Left lobe of liver (tissue), 2 donors: ENCODE measurements around the gene RNF151. TPM values are rescaled to one million over a fixed set of nuclear protein-coding genes. Genes with fewer than 3 reads are reported as not detected.
A peak's percentile ranks its signal among the peaks of the same experiment; 100 is the strongest.
"Not testable (repeated sequence)": the region's sequence is repeated elsewhere in the genome, so short reads cannot be mapped to it uniquely, and the experiment has no call there.

Source experiments
- ATAC-seq: fragments of 200-7000 bp; cut with Tn5 transposase; one replicate; pipeline ENCODE4 v1.9.1; 2020; ENCODE audit warnings: mild to moderate bottlenecking, moderate library complexity
- DNase-seq: peaks from one replicate; pipeline ENCODE4 v3.0.0-alpha.2; 2020; ENCODE audit warnings: low spot score
- total RNA-seq: library from RNA; stranded (reverse); gene quantifications from one replicate; pipeline ENCODE4 v1.2.1, GENCODE V29; 2021
- donor health status: DM: no; HTN: no; CAD: no; lungs with moderate emphysema.
- donor health status: DM: no; HTN: yes; CAD: no.

Gene RNF151, protein sequence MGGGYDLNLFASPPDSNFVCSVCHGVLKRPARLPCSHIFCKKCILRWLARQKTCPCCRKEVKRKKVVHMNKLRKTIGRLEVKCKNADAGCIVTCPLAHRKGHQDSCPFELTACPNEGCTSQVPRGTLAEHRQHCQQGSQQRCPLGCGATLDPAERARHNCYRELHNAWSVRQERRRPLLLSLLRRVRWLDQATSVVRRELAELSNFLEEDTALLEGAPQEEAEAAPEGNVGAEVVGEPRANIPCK
- total RNA-seq = not detected

DNA sequence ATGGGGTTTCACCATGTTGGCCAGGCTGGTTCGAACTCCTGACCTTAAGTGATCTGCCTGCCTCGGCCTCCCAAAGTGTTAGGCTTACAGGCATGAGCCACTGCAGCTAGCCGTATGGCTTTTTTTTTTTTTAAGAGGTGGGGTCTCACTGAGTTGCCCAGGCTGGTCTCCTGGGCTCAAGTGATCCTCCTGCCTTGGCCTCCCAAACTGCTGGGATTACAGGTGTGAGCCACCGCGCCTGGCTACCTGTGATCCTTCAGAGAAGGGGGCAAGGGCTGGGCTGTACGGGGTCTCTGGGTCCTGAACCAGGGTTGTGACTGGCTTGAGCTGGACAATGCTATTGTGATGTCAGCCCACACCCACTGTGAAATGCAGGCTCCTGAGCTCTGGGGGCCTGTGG lies at the start of gene RNF151:
Gene RNF151, plus strand, starts transcription at position 397 of the 400 bp plus-strand sequence. CDS start 26 bp downstream, outside the sequence.
- DNase-seq = no peak

DNA sequence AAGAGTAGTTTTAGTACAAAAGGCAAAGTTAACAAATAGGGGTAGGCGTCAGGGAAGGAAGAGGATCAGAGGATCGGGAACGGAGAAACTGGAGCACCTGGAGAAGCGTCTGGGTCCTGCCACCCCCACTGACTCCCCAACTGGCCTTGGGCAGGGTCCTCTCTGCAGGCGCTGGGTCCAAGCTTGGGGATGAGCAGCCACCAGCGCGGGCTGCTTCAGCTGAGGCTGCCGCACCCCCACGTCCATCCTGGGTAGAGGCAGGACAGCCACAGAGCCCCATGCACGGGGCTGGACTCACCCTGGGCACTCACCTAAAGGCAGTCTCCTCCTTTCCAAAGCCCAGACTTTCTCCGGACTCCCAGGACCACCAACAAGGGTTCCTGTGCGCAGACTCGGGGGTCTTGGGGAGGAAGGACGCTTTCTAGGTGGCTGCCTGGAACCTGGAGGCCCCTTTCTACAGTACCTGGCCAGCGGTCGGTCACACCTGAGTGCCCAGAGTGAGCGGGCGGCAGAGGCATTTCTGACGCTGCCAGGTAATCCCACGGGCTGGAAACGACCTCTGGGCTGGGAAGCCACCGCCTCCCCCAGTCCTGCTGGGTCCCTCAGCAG lies 49.5 kb upstream of the RNF151 start:
- DNase-seq (no peak), ATAC-seq (no peak)

More for the DNA sequence above, at the start of gene RNF151:
- no peak for ATAC-seq

DNA sequence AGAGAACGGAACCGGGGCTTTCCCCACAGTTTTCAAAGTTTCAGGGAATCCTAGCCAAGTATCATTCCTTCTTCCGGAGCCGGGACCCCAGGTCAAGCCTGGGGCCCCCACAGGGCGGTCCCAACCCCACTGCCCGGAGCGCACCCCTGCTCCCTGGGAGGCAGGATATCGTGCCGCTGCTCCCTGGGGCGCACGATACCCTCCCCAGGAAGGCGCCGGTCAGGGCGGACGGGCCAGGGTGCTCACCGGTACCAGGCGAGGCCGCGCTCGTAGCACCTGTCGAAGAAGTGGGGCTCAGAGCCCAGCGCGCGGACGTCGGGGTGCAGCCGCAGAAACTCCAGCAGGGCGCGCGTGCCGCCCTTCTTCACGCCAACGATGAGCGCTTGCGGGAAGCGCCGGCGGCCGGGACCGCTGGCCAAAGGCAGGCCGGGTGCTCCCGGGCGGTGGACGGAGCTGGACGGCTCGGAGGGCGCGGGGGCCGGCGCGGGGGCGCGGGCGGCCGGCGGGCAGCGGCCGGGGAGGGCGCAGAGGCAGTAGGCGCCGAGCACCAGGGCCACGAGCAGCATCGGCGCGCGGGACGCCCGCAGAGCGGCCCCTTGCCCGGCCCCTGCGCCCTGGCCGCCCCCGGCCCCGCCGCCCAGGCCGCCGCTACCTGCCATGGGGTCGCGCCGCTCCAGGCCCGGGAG lies 48.8 kb upstream of the RNF151 start:
- ATAC-seq (no peak), DNase-seq (no peak)

DNA sequence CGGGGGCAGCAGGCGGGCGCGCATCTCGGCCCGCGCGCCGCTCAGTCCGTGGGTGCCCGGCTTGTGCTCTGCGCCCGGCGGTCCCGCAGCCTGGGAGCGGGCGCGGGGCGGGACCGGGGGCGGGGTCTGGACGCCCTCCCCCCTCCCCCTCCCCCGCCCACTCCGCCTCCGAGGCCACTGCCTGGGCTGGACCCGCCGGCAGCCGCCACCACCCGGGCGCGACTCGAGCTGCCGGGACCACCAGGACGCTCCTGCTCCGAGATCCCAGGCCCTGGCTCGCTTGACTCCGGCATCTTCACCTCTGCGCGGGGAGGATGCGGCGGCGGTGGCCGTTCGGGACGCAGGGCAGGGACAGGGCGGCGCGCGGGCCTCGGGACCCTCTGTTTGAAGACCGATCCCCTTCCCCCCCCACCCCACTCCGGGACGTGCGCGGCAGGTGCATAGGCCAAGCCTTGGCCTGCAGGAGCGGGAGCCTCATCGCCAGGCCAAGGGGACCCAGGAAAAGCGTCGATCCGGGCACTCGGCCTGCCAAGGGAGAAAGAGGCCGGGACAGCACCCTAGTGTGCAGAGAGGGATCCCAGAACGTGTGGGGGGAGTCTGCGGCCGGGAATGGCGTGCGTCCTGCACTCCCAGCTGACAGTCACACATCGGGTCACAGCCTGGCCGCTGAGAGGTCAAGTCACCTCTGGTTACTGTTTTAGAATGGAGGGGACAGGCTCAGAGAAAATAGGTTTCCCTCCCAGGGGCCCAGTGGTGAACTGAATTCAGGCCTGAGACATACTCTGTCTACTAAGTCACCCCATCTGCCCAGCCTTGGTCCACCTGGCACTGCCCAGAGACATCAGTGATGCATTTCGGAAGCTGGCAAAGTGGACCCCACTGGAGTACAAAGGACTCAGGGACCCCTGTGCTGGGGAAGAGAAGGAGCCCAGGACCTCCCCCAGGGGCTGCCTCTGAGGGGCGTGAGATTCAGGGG lies 48.0 kb upstream of the RNF151 start, which contains the start of gene HS3ST6:
Gene HS3ST6, minus strand, starts transcription at position 65 of the 976 bp plus-strand sequence. CDS start 92 bp downstream, outside the sequence.
- ATAC-seq (peak; percentile 9), DNase-seq (no peak)

DNA sequence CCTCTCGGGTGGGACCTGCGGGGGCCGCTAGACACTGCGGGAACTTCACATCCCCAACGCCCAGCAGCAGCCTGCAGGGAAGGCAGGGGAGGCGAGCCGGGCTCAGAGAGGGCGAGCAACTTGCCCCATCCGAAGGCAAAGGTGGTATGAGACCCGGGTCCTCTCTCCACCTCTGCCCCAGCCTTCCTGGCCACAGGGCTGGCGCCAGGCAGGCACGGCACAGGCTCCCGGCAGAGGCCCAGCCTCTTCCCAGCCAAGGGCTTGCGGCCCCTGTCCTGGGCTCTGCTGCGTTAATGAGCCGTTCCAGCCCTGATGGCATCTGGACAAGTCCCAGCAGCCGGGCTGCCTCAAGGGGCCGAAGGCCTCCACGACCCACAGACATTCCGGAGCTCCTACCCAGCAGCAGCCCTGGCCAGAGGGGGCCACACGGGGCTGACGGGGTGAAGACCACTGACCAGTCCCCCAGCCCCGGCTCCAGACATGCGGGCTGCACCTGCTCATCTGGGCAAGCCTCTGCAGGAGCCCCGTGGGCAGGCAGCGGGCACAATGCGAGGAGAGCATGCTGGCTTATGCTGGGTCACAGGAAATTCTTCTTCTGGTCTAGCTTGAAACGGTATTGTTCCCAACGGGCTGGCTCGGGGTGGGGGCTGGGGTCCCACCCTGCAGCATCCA lies 47.2 kb upstream of the RNF151 start:
- ATAC-seq = peak; percentile 9
- no peak for DNase-seq

DNA sequence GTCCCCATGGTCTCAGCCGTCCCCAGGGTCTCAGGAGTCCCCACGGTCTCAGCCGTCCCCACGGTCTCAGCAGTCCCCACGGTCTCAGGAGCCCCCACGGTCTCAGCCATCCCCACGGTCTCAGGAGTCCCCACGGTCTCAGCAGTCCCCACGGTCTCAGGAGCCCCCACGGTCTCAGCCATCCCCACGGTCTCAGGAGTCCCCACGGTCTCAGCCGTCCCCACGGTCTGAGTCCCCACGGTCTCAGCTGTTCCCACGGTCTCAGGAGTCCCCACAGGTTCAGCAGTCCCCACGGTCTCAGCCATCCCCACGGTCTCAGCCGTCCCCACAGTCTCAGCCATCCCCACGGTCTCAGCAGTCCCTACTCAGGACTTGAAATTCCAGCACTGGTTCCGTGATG lies 46.5 kb upstream of the RNF151 start:
- DNase-seq, ATAC-seq: not testable (repeated sequence)

DNA sequence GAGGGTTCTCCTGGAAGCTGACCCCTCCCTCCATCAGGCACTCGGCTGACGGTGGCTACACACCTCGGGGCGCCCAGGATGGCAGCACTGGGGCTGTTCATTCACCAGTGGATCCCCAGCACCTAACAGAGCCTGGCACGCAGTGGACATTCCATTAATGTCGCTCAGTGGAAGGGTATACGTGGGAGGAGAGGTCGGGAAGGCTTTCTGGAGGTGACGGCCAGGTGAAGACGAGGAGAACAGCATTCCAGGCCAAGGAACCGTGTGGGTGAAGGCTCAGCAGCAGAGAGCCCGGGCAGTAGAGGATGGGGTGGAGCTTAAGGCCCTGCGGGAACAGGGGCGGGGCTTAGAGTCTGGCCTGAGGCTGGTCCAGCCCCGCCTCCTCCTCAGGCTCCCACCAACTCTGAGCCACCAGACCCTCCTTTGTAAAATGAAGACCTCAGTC lies 45.9 kb upstream of the RNF151 start:
- ATAC-seq (peak; percentile 79), DNase-seq (no peak)

DNA sequence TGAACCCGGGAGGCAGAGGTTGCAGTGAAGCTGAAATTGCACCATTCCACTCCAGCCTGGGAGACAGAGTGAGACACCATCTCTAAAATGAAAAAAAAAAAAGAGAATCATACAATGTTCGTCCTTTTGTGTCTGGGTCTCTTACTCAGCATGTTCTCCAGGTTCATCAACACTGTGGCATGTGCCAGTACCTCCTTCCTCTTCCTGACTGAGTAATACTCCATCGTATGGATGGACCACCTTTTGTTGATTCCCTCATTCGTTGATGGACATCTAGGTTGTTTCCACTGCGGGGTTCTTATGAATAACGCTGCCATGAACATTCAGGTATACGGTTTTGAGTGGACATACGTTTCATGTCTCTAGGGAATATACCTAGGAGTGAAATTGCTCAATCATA lies 44.3 kb upstream of the RNF151 start:
- DNase-seq (no peak), ATAC-seq (no peak)

DNA sequence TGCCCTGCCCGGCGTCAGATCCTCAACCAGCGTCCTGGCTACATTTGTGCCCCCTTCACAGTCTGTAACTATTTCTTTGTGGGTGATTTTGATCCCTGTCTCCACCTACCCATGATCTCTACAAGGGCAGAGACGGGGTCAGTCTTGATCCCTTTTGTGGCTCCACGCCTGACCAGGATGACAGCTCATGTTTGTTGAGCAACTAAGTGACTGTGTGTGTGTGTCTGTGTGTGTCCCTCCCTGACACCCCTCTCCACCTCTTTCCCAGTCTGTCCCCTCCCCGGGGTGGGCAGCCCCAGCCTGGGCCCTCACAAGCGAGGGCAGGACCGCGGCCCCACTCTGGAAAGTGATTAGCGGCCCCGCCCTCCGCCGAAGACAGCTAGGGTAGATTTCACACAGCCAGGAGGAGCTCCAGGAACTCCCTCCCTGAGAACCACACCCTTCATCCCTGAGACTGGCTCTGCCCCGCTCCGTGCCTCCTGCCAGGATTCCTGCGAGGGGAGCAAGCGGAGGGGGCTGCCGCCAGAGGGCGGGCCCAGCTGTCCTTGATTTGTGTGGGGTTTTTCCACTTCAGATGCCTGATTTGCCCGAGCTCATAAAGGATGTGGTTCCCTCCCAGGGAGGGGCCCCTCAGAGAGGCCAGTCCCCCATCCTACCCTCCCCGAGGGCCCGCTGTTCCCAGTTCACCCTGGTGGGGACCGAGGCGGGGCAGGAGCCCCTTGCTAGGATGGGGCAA lies 43.2 kb upstream of the RNF151 start:
- DNase-seq (no peak), ATAC-seq (no peak)

DNA sequence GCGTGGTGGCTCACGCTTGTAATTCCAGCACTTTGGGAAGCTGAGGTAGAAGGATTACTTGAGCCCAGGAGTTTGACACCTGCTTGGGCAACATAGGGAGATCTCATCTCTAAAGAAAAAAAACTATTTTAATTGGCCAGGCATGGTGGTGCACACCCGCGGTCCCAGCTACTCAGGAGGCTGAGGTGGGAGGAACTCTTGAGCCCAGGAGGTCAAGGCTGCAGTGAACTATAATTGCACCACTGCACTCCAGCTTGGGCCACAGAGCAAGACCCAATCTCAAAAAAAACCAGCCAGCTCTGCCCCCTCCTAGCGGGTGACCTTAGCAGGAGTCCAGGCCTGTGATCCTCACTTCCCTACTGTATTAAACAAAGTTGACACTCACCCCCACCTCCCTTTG lies 42.6 kb upstream of the RNF151 start:
- DNase-seq = no peak
- no peak for ATAC-seq

DNA sequence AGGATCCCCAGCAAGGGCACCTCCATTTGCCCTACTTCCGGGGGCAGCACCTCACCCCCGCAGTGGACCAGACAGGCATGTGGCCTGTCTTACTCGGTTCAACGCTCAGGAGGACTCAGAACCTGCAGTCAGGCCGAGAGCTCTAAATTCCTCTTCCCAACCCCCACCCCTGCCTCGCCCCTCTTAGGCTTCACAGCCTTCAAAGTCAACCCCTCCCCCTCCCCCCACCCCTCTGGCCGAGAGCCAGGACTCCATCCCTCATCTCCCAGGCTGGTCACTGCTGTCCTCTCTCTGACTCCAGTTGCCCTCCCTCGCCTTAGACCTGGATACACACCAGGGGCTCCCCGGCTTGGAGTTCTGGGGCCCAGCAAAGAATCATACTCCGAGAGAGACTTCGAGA lies 40.4 kb upstream of the RNF151 start:
- no peak for ATAC-seq
- no peak for DNase-seq

DNA sequence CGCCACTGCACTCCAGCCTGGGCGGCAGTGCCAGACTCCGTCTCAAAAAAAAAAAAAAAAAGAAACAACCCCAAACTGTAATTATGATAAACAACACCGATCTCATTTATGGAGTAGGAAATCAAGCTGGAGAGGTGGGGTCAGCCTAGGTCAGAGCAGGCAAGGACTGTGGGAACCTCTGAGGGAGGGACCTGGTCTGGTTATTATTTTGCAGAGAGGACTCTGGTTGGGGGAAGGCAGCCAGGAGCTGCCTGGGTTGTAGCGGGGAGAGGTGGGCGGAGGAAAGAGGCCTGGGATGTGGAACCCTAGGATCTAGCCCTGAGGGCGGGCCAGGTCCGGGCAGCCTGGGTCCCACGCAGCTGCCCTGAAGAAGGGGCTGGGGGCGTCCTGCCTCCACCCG lies 37.6 kb upstream of the RNF151 start:
- ATAC-seq (peak; percentile 55), DNase-seq (no peak)

DNA sequence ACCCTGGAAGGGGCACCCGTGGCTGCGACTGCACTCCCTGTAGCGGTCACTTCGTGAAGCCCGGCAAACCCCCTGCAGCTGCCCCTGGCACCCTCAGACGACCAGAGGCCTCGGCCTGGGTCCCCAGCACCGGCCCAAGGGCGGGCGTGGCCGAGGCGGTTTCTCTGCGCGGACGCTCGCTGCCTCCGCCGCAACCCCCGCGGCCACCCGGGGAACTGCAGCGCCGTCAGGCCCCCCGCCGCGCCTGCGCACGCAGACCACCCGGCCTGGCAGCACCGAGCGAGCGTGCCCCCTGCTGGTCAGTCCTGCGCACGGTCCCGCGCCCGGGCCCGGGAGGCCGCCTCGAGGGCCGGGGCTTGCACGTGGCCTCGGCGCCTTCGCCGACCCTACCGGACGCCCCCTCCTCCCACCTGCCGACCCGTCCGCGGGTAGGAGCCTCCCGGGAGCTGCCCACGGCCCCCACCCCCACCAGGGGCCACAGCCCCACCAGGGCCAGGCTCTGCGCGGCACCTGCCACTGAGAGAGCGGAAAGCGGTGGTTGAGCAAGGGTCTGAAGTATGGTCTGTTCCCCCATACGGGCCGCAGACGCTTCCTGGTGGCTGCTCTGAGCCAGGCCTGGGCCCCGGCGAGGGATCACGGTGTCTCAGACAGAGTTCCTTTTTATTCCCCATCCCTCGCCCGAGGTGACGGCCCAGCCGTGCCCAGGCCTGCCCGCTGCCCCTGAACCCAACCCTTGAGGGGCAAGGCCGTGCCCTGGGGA lies 36.9 kb upstream of the RNF151 start:
- DNase-seq = peak; percentile 91
- ATAC-seq = peak; percentile 90

DNA sequence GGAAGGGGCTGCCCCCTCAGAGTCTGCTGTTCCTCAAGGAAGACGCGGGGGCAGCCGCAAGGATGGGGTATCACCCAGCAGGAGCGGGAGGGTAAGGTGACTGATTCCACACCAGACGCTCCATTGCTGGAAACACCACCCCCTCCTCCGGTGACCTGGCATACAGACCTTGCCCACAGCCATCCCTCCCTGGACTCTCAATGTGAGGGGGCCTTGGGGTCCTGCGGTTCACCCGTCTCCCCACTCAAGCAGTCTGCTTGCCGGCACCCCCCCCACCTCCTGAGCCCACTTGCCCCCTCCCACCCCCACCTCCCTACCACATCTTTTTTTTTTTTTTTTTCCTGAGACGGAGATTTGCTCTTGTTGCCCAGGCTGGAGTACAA lies 36.3 kb upstream of the RNF151 start:
- DNase-seq (no peak), ATAC-seq (no peak)

DNA sequence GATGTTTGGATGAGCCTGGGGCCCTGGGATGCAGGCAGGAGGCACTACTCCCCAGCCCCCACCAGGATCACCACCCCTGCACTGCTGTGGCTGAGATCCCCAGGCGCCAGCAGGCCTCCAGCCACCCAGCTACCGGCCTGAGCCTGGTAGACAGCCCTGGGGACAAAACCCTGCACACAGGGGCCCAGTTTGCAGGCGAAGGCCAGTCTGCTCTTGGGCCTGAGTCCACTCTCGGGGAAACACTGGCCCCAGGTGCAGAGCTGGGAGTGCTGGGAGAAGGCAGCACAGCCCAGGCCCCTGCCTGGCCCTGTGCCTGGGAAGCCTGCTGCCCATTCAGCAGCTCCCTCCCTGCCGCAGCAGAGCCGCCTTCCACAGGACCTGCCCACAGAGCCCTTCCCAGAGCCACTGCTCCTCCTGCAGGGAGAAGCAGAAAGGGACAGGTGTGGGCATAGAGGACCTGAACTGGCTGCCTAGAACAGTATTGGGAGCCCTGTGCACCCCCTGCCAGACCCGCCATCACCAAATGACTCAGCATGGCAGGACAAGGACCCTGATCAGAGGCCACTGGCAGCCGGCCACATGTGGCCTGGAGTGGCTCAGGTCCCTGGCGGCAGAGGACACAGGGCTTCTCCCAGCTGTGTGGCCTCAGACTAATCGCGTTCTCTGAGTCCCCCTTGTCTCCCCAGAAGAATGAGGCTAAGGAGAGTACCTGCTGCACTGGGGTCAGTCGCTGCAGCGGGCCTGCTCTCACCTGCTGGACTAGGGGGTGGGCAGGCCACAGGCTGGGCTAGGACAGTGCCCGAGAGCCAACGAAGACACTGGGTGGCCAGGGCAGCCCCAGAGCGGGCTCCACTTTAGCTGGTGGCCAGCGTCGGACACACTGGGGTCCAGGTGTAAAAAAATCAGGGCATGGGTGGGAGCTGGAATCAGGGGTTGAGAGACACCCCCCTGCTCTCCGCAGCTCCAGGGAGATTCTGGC lies 34.3 kb upstream of the RNF151 start:
- DNase-seq (peak; percentile 71), ATAC-seq (peak; percentile 58)

DNA sequence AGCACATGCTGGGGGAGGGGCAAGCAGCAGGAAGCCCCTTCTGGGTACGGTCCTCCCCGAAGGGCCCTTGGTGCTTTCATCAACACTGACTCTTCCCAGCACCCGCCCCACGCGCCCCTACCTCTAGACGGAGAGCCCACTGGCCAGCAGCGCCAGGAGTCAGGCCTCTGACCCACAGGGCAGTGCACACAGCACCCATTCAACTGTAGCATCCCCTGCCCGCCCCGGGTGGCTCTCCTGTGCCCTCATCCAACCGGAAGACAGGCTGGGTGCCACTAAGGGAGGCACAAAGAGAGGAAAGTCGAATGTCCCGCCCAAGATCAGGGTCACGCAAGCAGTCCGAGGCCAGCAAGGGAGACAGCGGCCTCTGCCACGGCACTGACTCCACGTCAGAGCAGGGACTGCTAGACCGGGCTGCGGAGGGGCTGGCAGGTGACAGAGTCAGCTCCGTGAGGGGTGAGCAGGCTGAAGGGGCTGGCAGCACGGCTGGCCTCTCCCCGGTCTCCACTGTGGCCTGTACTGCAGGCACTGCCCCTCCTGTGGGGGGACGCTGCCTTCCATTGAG lies 33.5 kb upstream of the RNF151 start:
- peak; percentile 39 for ATAC-seq

DNA sequence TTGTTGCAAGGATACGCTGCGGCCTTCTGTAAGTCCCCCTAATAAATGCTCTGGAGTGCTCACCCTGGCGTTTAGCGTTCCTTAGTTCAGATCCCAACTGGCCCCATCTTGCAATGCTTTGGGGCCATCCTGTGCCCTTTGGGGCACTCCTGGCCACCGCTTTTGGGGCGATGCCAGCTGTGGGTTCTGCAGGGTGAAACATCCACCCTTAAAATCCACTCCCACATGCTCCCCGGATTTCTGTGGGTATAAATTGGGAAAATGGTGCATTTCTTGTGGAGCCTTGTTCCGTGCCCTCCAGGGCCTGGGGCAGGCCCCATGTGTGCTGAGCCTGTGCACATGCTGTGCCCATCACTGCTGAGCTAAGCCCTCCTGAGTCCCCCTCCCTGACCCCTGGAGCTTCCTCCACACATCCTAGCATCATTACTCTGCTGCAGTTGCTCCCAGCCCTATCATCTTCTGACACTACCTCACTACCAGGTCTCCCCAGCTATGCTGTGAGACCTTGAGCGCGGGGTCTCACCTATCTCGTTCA lies 29.6 kb upstream of the RNF151 start:
- ATAC-seq = no peak
- no peak for DNase-seq

More for the DNA sequence above, 33.5 kb upstream of the RNF151 start:
- DNase-seq = peak; percentile 74
